Thoracic aorta (tissue), 2 donors: Measurements from ENCODE around the gene SLC7A7. TPM values are rescaled to one million over a fixed set of nuclear protein-coding genes. Genes with fewer than 3 reads are reported as not detected.
"Not testable (repeated sequence)": the region's sequence is repeated elsewhere in the genome, so short reads cannot be mapped to it uniquely, and the experiment has no call there.

ENCODE experiments used
- ATAC-seq: fragments of 150-250 bp; one replicate; pipeline ENCODE4 v1.8.0; 2017; ENCODE audit warnings: low read depth; ENCODE audit not compliant: insufficient number of reproducible peaks, low FRiP score
- DNase-seq: peaks from one replicate; pipeline ENCODE4 v3.0.0-alpha.2; 2020; ENCODE audit warnings: low spot score
- H3K27ac ChIP-seq, 2 donors: fragments of 200-600 bp; sonication (generic); 1 replicate in 1 of 2; 2 replicates in 1 of 2; pipeline ENCODE4 v1.5.1; 2016; ENCODE audit warnings: mild to moderate bottlenecking in 2 of 2, moderate library complexity in 2 of 2
- H3K27me3 ChIP-seq: fragments of 200-600 bp; sonication (generic); replicated peaks from 2 replicates; pipeline ENCODE4 v1.6.0; 2016; ENCODE audit warnings: mild to moderate bottlenecking; ENCODE audit not compliant: insufficient read depth
- H3K36me3 ChIP-seq: fragments of 200-600 bp; sonication (generic); one replicate; pipeline ENCODE4 v1.5.1; 2016
- H3K4me1 ChIP-seq, 2 donors: fragments of 200-600 bp; sonication (generic); 1 replicate in 1 of 2; 2 replicates in 1 of 2; pipeline versions ENCODE4 v1.5.1 to v1.6.0; 2016; ENCODE audit warnings: low read depth in 2 of 2, mild to moderate bottlenecking in 1 of 2; ENCODE audit not compliant: control insufficient read depth in 1 of 2
- H3K4me3 ChIP-seq: fragments of 200-600 bp; sonication (generic); 2 replicates; pipeline ENCODE4 v1.5.1; 2016; ENCODE audit warnings: mild to moderate bottlenecking
- H3K9me3 ChIP-seq: fragments of 200-600 bp; sonication (generic); 2 replicates; pipeline ENCODE4 v1.5.1; 2016
- CTCF ChIP-seq: fragments of 200-600 bp; sonication (generic); IDR thresholded peaks from one replicate; pipeline ENCODE4 v1.5.1; 2019; ENCODE audit warnings: antibody characterized with exemption
- total RNA-seq, 2 donors: library from RNA; depleted of rRNA; stranded (reverse); fragments of >200 nt; gene quantifications; one replicate each; pipeline versions ENCODE4 v1.1.0 to v1.2.3, GENCODE V29; 2016

Gene SLC7A7
- total RNA-seq, 2 donors from 2014 or later, result 34.4 to 38.5 TPM

- no peaks in the 10 kb centered on the region for H3K27me3 ChIP-seq
- H3K9me3 ChIP-seq, result no peaks in the 10 kb centered on the region
- H3K36me3 ChIP-seq, result no peaks in the 10 kb centered on the region
- H3K27ac ChIP-seq, result no peak overlapping the region
- no peak for TF ChIP-seq CTCF
- no peak for DNase-seq
- no peaks in the 10 kb centered on the region for H3K4me1 ChIP-seq
- ATAC-seq, result no peak
- no peak overlapping the region for H3K4me3 ChIP-seq
These were observed 6.6 kb downstream of the SLC7A7 start for GRCh38 chr14:22808388-22809209.

DNA sequence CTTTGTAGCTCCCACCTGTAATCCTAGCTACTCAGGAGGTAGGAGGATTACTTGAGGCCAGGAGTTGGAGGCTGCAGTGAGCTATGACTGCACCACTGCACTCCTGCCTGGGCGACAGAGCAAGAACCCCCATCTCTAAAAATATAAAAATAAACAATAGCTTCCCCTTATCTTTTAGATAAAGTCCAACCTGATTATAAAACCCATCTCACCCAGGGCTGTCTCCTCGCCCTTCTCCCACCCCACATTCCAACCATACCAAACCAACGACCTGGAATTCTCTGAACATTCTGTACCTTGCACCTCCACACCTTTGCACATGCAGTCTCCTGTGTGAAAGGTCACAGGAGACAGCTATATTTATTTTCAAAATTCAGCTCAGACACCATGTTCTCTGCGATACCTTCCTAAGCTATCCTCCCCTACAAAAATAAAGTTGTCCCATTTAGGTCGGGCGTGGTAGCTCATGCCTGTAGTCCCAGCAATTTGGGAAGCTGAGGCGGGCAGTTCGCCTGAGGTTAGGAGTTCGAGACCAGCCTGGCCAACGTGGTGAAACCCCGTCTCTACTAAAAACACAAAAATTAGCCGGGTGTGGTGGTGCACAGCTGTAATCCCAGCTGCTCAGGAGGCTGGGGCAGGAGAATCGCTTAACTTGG, 7.7 kb downstream of the SLC7A7 start:
- no peaks in the 10 kb centered on the region for H3K4me1 ChIP-seq
- no peak overlapping the region for H3K27ac ChIP-seq
- no peak for TF ChIP-seq CTCF
- H3K36me3 ChIP-seq, result no peaks in the 10 kb centered on the region
- no peak overlapping the region for H3K4me3 ChIP-seq
- DNase-seq, result no peak
- no peak for ATAC-seq
- no peaks in the 10 kb centered on the region for H3K27me3 ChIP-seq
- H3K9me3 ChIP-seq, result no peaks in the 10 kb centered on the region

- not testable (repeated sequence) for ATAC-seq, H3K4me1 ChIP-seq, H3K9me3 ChIP-seq, H3K27ac ChIP-seq, H3K4me3 ChIP-seq, H3K36me3 ChIP-seq, DNase-seq, H3K27me3 ChIP-seq
These were observed 10.0 kb downstream of the SLC7A7 start for GRCh38 chr14:22805235-22805634.

- Histone ChIP-seq H3K9me3 (no peaks in the 10 kb centered on the region), H3K4me1 (no peaks in the 10 kb centered on the region), H3K4me3 (no peak overlapping the region), H3K27ac (no peak overlapping the region), H3K36me3 (no peaks in the 10 kb centered on the region), H3K27me3 (no peaks in the 10 kb centered on the region)
- ATAC-seq (no peak), DNase-seq (no peak)
- no peak for TF ChIP-seq CTCF
These were observed 11.6 kb downstream of the SLC7A7 start for GRCh38 chr14:22803687-22803974.

DNA sequence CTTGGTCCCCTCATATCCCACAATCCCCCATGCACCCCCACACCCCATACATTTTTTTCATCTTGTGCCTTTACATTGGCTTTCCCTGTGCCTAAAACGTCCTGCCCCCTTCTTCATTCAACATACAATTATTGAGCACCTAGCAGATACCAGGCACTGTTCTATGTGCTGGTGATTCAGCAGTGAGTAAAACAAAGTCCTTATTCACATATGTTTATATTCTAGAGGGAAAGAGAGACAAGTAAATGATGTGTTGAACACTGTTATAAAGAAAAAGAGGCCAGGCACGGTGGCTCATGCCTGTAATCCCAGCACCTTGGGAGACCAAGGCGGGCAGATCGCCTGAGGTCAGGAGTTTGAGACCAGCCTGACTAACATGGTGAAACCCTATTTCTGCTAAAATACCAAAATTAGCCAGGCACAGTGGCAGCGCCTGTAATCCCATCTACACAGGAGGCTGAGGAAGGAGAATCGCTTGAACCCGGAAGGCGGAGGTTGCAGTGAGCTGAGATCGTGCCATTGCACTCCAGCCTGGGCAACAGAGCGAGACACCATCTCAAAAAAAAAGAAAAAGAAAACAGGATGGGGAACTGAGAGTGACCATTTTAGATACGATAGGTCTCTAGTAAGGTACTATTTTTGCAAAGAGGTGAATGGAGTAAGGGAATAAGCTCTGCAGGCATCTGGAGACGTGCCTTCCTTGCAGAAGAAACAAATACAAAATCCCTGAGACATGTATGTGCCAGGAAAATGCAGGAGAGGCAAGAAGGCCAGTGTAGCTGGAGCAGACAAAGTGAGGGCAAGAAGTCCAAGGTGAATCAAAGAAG, 12.2 kb downstream of the SLC7A7 start:
- Histone ChIP-seq H3K4me3 (no peak overlapping the region), H3K36me3 (no peaks in the 10 kb centered on the region), H3K27me3 (no peaks in the 10 kb centered on the region), H3K27ac (no peak overlapping the region), H3K9me3 (no peaks in the 10 kb centered on the region), H3K4me1 (no peaks in the 10 kb centered on the region)
- ATAC-seq (no peak), DNase-seq (no peak)
- TF ChIP-seq CTCF, result no peak
